HTERT RPE-1 (cell line): ENCODE results near the gene VMAC.

Experiments used
- in situ Hi-C: fragments of 300-500 bp; cut with MboI; formaldehyde crosslinking; loops from 4 replicates; pipeline ENCODE4 v1.14.3; 2020; ENCODE audit warnings: low sequenced_read_pairs

VMAC gene

DNA sequence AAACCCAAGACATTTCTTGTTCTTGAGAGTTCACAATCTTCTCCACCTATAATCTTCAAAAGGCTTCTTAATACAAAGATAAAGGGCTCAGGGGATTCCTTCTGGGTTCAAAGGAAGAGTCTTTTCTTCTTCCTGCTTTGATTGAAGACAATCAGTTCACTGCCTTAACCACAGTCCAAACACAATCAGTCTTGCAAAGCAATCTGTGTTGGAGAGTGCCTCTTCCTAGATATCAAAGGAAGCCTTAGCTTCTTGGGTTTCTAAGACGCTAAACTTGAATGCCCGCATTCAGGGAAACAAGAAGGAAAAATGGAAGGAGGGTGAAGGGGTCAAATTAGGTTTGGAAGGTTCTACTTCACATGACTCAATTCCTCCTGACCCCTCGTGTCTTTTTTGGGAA lies 46.1 kb downstream of the VMAC start:
- in situ Hi-C loops = no loop called here

DNA sequence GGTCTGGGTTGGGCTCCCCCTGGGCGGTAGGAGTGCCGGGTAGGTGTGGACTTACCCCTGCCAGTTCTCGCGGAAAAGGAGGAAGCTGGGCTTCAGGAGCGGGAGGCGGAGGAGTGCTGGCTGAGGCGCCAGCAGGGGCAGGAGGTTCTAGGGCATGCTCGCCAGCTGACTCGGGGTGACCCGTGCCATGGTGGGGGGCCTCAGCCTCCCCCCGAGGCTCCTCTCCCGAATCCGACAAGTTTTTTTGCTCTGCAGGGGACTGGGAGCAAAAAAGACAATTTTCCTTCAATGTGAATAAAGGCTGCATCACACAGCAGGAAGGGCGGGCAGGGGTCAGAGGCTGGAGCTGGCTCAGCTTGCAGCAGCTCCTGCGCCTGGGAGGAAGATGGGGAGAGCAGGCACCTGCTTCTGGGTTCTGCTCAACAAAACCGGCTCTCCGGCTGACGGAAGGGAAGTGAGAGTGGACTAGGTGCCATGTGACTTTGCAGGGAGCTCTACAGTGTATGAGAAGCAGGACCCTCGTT lies 46.7 kb downstream of the VMAC start:
- in situ Hi-C loops = no loop called here

DNA sequence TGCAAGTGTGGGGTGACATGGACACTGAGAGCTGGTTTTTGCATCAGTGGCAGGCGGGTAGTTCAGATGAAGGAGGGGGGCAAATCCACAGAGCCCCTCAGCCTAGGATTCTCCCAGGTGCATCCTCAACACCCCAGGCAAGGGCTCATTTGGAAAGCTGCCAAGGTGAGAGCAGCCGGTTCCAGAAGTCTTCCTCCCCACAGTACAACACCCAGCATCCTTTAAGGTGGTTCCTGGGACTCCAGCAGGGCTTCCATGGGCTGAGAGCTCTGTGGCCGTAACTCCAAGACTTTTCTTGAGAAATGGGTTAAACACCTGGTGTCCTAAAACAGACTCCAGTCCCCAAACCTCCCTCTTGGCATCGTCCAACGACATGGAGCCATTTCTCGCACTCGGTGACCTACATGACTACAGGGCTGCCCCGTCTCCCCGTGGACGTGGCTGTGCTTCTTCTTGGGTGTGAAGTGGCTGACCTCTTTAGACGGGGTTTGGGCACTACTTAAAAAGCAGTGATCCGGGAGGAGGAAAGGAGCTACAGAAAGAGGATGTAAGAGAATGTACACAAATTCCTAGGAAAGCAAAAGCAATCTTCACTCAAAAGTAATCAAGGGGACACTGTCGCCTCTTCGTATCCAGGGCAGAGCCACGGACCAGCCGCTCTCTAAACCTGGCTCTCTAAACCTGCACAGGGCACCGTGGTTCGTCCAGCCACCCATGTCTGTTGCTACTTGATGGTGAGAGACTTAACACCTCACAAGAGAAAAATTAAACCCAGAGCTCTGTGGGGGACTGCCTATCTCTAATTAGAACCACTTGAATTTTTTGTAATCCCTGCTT lies 47.7 kb downstream of the VMAC start:
- in situ Hi-C loops = no loop called here

DNA sequence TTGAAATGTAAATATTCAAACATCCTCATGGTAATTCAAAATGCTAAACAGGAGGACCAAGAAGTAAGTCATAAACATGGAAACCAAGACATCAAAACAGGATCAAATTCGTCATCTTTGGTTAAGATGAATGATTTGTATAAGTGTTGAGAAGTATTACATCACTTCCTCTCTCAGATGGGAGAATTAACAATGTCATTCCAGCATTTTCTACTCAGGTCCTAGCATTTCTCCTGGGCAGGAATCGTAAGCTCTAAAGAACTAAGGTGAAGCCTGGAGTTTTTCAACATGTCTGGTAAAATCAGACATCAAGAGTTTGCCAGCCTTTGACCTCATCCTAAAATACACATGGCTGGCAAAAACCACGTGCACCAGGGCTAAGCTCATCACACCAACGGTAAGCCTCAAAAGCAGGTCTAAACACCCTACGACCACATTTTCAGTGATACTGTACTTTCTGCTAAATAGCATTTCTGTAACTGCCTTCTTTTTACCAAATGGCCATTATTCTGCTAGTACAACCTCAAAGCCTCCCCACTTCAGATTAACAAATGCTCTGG lies 48.4 kb downstream of the VMAC start:
- in situ Hi-C loops = no loop called here

DNA sequence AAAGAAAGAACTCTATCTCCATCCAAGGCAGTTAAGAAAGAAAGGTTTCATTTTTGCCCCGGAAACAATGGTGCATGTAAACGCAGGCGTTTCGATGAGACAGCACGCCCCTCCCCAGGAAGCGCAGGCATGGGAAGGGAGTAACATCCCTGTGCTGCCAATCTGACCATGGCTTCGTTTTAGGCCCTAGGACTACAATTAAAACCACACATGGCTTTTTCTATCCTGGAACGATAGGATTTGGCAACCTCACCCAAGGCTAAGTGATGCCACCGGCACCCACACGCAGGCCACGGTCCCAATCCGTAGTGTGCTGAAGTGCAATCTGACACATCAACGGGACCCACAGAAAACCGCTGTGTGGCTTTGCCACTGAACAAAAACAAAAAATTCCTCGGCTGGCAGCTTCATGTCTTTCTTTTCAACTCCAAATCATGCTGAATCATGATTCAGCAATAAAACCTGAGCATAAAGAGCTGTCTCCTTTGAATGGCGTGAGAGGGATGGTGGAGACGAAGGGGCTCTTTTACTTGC lies 49.1 kb downstream of the VMAC start:
- in situ Hi-C loops = no loop called here

DNA sequence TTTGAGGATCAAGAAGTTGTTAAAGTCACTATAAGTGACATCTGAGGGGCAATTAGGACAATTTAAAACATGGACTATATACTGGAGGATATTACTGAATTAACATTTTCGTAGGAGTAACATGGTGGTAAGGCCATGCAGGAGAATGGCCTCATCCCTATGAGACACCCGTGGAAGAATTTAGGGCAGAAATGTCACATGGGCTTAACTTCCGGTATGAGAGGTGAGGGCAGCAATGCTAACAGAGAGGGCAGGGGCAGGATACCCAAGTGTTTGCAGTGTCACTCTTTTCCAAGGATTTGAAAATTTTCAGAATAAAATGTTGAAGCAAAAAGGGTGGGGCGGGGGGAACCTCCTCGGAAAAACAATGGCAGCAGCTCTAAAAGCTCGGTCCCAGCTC lies 49.6 kb downstream of the VMAC start:
- in situ Hi-C loops = no loop called here

DNA sequence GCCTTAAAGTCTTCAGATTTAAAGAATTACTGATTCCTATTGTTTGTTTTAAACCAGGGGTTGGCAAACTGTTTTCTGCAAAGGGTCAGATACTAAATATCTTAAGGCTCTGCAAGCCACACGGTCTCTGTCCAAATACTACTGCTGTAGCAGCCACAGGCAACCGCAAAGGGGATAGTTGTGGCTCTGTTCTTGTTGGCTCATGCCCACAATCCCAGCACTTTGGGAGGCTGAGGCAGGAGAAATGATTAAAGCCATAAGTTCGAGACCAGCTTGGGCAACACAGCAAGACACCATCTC lies 50.9 kb downstream of the VMAC start:
- in situ Hi-C loops = no loop called here

DNA sequence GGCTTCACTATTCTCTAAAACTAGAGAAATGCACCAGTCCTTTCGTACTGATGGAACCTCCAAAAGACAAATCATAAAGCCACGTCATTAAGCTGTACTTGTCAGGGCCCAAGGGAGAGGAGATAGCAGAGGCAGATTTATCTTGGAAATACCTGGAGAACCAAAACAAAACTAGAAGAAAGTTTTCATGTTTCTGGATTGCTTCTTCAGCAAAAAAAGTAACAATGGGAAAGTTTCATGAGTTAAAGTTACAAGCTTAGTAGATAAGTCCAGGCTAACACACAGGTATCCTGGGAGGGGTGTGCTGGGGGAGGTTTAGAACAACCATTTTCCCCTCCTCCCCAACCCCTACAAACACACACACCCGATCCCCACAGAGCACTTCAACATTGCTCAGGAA lies 51.7 kb downstream of the VMAC start:
- in situ Hi-C loops = no loop called here

DNA sequence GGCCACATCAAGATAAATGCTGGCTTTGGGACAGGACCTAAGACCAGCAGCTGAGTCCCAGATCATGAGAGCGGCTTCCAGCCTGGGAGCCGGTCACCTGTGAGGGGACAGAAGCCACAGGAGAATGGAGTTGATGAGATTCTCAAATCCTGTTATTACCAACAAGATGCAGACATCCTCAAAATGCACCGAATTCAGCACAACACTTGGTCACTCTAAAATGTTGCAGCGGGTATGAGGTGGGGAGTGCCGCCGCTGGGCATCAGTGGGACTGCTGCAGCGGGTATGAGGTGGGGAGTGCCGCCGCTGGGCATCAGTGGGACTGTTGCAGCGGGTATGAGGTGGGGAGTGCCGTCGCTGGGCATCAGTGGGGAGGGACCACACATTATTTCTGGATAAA lies 52.1 kb downstream of the VMAC start:
- in situ Hi-C loops = no loop called here

DNA sequence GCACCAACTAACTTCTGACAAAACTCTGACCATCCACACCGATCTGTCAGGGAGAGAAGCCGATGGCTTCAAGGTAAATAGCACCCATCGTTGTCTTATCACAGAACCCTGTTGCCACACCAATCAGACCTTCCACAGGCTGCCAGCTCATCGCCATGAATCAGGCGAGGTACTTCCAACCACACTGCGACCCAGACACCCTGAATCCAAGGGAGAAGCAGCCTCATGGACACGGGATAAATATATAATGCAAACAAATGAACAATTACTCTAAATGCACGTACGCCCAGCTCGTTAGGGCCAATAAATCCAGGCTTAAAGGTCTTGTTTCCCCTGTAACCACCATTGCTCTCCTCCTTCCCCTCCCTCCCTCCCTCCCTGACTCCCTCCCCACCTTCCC lies 52.5 kb downstream of the VMAC start:
- in situ Hi-C loops = no loop called here

DNA sequence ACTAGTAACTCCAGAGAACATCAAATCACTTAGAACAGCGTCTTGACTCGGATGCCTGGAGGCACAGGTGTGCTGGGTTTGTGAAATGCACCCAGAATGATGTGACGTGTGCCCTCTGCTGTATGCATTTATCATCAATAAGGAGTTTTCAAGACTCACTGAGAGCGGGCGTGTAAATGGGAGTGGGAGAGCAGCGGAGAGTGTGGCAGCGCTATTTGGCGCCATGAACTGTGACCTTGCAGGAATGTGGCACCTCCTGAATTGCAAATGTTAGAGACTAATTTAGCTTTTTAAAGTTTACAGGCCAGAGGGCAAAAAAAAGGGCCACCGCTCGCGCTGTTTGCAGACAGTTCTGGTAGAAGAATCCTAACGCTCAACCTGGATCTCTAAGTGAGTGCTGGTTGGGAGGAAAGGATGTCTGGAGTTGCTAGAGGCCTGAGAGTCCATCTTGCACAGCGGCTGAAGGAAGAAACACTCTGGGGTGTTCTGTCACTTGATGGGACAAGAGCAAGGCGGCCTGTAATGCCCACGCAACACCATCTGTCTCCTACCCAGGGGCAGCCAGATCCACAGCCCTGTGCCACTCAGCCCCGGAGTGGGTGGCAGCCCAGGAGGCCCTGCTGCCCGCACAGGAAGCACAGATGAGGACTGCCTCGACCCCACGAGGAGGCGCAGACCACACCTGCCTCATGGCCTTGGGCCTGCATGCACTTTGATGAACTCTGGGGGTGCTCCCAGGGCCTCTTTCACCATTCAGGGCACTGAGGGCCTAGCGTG lies 53.6 kb downstream of the VMAC start:
- in situ Hi-C loops = no loop called here

DNA sequence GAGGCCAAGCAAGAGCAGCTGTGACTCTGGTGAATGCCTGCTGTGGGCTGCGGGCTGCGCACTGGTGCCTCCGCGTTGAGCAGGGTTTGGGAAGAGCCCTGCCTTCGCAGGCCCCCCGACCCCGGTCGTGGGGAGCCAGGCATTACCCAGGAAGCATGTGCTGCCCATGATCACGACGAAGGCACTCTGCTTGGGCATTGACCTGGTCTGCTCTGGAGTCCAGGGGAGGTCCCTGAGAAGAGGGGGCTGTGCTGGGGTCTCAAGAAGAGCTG lies 54.1 kb downstream of the VMAC start:
- in situ Hi-C loops = no loop called here

DNA sequence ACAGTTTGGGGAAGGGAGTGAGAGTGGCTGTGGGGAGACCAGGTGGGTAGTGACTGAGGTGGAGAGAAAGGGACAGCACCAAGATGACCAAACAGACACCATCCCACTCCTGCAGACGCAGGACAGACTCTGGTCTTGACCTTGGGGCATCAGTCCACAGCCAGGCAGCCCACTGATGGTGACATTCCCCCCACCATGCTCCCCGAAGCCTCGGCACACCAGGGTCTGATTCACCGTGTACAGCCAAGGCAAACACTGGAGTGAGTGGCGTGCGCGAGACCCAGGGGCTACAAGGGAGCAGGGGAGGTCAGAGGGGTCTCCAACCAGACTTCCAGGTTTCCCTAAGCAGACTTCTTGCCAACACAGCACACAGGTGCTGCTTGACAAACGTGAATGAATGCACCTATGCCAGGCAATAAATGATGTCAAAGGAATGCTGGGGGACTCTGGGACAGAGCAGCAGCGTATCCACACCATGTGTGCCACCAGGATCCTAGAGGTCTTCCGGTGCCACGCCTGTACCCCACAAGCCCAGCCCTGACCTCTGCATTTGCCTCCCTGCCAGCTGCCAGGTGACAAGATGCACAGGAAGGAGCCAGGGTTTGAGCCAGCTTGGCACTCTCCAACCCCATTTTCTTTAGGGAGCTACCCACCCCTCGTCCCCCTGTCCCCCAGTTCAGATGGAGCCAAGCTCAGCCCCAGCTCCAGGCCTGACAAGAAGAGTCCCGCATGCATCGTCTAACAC lies 54.8 kb downstream of the VMAC start:
- in situ Hi-C loops = no loop called here
